CD4-positive, alpha-beta T cell treated with Interleukin-10 for 1 hour (primary cell): ENCODE results near the gene FGFR3.

Experiments
- DNase-seq: peaks from one replicate; pipeline ENCODE4 v3.0.0-alpha.2; 2020

The FGFR3 gene

GRCh38 chr4:1803523-1804423, 10.7 kb downstream of the FGFR3 start:
- no peak for DNase-seq

GRCh38 chr4:1804638-1805492, 11.8 kb downstream of the FGFR3 start:
- no peak for DNase-seq

DNA sequence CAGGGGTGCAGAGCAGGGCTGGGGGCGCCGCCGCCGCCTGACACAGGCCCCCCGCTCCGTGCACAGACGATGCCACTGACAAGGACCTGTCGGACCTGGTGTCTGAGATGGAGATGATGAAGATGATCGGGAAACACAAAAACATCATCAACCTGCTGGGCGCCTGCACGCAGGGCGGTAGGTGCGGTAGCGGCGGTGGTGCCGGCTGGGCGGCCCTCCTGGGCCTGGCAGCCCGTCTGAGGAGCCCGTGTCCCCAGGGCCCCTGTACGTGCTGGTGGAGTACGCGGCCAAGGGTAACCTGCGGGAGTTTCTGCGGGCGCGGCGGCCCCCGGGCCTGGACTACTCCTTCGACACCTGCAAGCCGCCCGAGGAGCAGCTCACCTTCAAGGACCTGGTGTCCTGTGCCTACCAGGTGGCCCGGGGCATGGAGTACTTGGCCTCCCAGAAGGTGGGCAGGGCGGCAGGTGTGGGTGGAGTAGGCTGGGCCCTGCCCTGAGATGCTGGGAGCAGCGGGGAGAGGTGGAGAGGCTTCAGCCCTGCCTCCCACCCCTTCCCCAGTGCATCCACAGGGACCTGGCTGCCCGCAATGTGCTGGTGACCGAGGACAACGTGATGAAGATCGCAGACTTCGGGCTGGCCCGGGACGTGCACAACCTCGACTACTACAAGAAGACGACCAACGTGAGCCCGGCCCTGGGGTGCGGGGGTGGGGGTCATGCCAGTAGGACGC, 12.6 kb downstream of the FGFR3 start:
- no peak for DNase-seq

DNA sequence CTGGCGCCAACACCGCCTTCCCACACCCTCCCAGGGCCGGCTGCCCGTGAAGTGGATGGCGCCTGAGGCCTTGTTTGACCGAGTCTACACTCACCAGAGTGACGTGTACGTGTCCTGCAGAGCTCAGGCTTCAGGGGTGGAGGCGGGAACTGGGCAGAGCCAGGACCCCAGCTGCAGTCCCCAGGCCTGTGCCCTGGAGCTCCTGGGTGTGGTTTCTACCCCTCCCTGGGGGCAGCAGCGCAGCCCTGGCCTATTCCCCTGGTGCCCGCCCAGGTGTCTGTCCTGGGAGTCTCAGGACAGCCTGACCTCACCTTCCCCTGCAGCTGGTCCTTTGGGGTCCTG, 13.1 kb downstream of the FGFR3 start:
- DNase-seq, result no peak

DNA sequence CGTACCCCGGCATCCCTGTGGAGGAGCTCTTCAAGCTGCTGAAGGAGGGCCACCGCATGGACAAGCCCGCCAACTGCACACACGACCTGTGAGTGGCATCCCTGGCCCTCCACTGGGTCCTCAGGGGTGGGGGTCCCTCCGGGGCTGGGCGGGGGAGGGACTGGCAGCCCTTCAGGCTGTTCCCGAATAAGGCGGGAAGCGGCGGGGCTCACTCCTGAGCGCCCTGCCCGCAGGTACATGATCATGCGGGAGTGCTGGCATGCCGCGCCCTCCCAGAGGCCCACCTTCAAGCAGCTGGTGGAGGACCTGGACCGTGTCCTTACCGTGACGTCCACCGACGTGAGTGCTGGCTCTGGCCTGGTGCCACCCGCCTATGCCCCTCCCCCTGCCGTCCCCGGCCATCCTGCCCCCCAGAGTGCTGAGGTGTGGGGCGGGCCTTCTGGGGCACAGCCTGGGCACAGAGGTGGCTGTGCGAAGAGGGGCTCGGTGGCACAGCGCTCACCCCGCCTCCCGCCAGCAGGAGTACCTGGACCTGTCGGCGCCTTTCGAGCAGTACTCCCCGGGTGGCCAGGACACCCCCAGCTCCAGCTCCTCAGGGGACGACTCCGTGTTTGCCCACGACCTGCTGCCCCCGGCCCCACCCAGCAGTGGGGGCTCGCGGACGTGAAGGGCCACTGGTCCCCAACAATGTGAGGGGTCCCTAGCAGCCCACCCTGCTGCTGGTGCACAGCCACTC, 13.7 kb downstream of the FGFR3 start:
- no peak for DNase-seq

DNA sequence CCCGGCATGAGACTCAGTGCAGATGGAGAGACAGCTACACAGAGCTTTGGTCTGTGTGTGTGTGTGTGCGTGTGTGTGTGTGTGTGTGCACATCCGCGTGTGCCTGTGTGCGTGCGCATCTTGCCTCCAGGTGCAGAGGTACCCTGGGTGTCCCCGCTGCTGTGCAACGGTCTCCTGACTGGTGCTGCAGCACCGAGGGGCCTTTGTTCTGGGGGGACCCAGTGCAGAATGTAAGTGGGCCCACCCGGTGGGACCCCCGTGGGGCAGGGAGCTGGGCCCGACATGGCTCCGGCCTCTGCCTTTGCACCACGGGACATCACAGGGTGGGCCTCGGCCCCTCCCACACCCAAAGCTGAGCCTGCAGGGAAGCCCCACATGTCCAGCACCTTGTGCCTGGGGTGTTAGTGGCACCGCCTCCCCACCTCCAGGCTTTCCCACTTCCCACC, 14.3 kb downstream of the FGFR3 start:
- no peak for DNase-seq

GRCh38 chr4:1808396-1808795, 15.3 kb downstream of the FGFR3 start:
- DNase-seq, result no peak

GRCh38 chr4:1808851-1809753, 16.0 kb downstream of the FGFR3 start:
- no peak for DNase-seq

- peak; percentile 65 for DNase-seq
These were observed 16.8 kb downstream of the FGFR3 start for GRCh38 chr4:1809754-1810502.

- no peak for DNase-seq
These were observed 17.7 kb downstream of the FGFR3 start for GRCh38 chr4:1810765-1811164.

DNA sequence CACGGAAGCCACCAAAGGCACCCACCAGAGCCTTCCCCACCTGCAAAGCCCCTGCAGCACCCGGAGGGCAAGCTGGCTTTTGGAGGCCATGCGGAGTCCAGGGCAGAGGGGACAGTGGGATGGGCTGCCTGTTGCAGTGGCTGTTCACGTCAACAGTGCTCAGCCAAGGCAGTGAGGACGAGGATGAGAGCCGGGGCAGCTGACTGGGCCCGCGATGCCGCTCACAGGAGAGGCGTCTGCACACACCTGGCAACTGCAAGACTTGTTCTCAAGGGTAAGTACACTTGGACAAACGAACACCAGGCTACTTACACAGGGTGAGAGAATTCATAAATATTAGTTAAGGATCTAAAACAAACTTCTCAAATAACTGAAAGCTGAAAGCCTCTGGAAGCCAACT, 19.6 kb downstream of the FGFR3 start:
- DNase-seq, result no peak

GRCh38 chr4:1813231-1813630, 20.1 kb downstream of the FGFR3 start:
- DNase-seq, result no peak

GRCh38 chr4:1813915-1814314, 20.8 kb downstream of the FGFR3 start:
- no peak for DNase-seq

DNA sequence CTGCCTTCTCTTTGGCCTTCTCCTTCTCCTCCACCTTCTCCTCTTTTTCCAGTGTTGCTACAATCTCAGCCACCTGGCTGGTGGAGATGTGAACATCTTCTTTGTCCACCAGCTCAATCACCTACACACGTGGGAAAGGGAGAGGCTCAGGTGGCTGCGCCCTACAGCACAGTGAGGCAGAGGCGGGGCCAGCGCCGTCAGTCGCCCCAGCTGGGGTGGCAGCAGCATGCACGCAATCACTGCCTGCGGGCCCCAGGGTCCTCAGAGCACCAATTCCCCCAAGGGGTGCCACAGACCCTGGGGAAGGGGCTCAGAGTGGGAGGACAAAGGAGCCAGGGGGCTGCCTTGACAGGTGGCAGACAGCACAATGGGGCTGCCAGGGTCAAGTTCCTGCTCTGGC, 21.4 kb downstream of the FGFR3 start:
- DNase-seq, result no peak

- DNase-seq, result no peak
These were observed 22.3 kb downstream of the FGFR3 start for GRCh38 chr4:1815096-1815996.

GRCh38 chr4:1815997-1816860, 23.1 kb downstream of the FGFR3 start:
- no peak for DNase-seq

- no peak for DNase-seq
These were observed 26.2 kb downstream of the FGFR3 start for GRCh38 chr4:1819284-1819683.

DNA sequence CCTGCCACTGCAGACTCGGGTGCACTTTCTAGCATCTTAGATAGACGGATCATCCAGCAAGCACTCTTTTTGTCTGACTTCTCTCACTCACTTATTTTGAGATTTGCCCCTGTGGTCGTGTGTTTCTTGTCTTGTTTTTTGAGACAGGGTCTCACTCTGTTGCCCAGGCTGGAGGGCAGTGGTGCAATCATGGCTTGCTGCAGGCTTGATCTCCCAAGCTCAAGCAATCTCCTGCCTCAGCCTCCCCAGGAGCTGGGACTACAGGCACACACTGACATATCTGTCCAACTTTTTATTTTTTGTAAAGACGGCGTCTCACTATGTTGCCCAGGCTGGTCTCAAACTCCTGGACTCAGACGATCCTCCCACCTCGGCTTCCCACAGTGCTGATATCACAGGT, 26.7 kb downstream of the FGFR3 start:
- DNase-seq, result no peak
